Peyer's patch (tissue), 4 donors: ENCODE results near the gene TOMM6.

ENCODE experiments used
- CTCF ChIP-seq, 6 experiments: fragments of 450-650 bp in 4 of 6; fragments of 200-600 bp in 2 of 6; sonication (generic) in 1 of 6; IDR thresholded peaks; one replicate each; pipeline ENCODE4 v1.5.1; 2017 to 2019; ENCODE audit warnings: antibody characterized with exemption in 6 of 6, mild to moderate bottlenecking in 3 of 6, moderate library complexity in 1 of 6
- POLR2A ChIP-seq, 2 donors: fragments of 450-650 bp; IDR thresholded peaks; one replicate each; pipeline ENCODE4 v1.5.1; 2017; ENCODE audit warnings: antibody characterized with exemption in 2 of 2, mild to moderate bottlenecking in 2 of 2, moderate library complexity in 2 of 2

DNA sequence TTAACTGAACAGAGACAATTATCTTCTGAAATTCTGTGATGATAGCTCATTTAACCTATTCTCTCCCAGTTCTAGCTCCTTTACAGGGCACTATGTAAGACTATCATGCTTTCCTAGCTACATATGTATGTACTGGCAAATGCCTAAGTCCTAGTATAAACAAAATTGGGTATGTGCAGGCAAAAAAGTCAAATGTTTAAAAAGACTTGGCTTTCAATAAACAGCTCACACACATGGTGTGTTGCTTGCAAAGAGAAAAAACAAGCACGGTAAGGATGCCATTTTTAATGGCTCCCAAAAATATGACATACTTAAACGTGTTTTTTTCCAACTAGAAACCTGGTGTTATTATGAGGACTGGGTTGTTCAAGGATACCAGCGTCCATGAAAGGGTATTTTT, 44.8 kb downstream of the TOMM6 start:
- TF ChIP-seq CTCF (IDR thresholded peaks at IDR 0.05) (no peak), POLR2A (IDR thresholded peaks at IDR 0.05) (no peak)
